Effector memory CD8-positive, alpha-beta T cell (primary cell): ENCODE measurements around the gene HBS1L.

Experiments
- ATAC-seq: fragments of 150-1000 bp; cut with Tn5 transposase; replicated peaks from 2 replicates; pipeline ENCODE4 v1.10.0; 2021; ENCODE audit warnings: mild to moderate bottlenecking, moderate library complexity
- DNase-seq, 3 experiments: peaks; one replicate each; pipeline ENCODE4 v3.0.0; 2021
- H3K27ac Mint-ChIP-seq, 2 donors: one replicate each; pipeline ENCODE4 v1.8.0; 2022; ENCODE audit warnings: mild to moderate bottlenecking in 2 of 2, mixed read lengths in 2 of 2, moderate library complexity in 2 of 2
- H3K27me3 Mint-ChIP-seq, 2 donors: one replicate each; pipeline ENCODE4 v1.8.0; 2022; ENCODE audit warnings: mixed read lengths in 2 of 2
- H3K36me3 Mint-ChIP-seq: one replicate; pipeline ENCODE4 v1.8.0; 2022; ENCODE audit warnings: mild to moderate bottlenecking, moderate library complexity, mixed read lengths; ENCODE audit not compliant: insufficient read depth
- H3K4me1 Mint-ChIP-seq, 2 donors: one replicate each; pipeline ENCODE4 v1.8.0; 2022; ENCODE audit warnings: low read depth in 2 of 2, mixed read lengths in 2 of 2
- H3K4me3 Mint-ChIP-seq, 2 donors: one replicate each; pipeline ENCODE4 v1.8.0; 2022; ENCODE audit warnings: mild to moderate bottlenecking in 2 of 2, mixed read lengths in 2 of 2, moderate library complexity in 2 of 2
- H3K9me3 Mint-ChIP-seq, 2 donors: one replicate each; pipeline ENCODE4 v1.8.0; 2022; ENCODE audit warnings: mixed read lengths in 2 of 2
- total RNA-seq, 9 experiments: gene quantifications; one replicate each; lab custom pipeline; 2026; lab: John Stamatoyannopoulos, UW

HBS1L gene
- 71.1 to 117 (median 96.9) reads per million in 9 experiments for total RNA-seq

DNA sequence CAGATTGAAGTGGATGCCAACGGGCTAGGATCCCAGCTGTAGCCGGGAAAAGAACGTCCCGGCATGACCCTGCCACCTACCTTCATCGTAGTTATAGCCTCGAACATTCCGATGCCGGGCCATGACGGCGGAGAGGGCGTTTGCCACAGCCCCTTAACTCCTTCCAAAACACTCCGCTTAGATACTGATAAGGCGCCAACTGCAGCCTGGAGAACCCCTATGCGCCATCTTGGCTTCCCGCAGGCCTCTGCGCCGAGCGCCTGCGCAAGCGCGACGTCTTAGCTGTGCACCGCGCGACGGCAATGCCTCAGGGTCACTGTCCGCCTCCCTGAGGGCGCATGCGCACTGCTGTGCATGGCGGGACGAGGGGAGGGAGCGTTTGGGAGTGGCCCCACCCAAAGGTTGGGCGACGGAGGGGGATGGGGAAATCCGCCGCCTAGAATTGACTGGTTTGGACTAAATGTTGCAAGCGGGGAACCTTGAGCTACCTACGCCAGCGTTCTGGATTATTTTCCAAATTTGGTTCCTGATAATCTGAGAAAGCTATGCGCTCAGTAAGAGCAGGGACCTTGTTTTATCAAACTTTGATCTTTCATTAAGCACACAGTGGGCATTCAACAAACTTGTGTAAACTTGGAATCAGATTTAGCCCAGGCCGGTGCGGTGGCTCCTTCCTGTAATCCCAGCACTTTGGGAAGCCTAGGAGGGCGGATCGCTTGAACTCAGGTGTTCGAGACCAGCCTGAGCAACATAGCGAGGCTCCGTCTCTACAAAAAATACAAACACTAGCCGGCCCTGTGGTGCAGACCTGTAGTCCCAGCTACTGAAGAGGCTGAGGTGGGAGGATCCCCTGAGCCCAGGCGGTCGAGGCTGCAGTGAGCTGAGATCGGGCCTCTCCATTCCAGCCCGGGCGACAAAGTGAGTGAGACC lies at the start of gene HBS1L:
Gene HBS1L (minus strand): TSS at position 254 of the 930 bp plus-strand sequence. CDS start 131 bp downstream, at position 123.
- peaks cover 0 to 13% of the 10 kb centered on the region in 2 donors for H3K27me3 Mint-ChIP-seq
- H3K4me3 Mint-ChIP-seq, result peak within 1 kb of the TSS; percentile 94 to 99
- no peaks in the 10 kb centered on the region for H3K9me3 Mint-ChIP-seq
- peaks cover 17 to 37% of the 10 kb centered on the region in 2 donors for H3K4me1 Mint-ChIP-seq
- peak within 1 kb of the TSS; percentile 97 to 99 for H3K27ac Mint-ChIP-seq
- DNase-seq (peak; percentile 91 to 93 (median 92)), ATAC-seq (peak; percentile 97)
- H3K36me3 Mint-ChIP-seq, result peaks cover 8% of the 10 kb centered on the region

DNA sequence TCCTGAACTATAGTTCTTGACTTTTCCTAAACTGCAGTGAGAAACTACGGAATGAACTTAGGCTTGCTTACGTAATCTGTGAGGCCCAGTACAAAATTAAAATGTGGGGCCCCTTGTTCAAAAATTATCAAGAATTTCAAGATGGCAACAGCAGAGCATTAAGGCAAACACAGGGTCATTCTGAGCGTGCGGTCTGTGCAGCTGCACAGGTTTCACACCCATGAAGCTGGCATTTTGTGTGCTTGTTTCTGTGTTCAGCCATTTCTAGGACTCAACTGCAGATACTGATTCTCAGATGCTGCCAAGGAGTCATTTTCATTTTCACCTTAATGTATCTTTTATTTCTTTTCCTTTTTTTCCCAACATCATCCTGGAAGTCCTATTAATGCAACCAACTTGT lies 49.6 kb upstream of the HBS1L start:
- Mint-ChIP-seq H3K36me3 (peaks cover 5% of the 10 kb centered on the region), H3K9me3 (no peaks in the 10 kb centered on the region), H3K27me3 (no peaks in the 10 kb centered on the region), H3K4me3 (no peak overlapping the region), H3K27ac (peak overlapping the region in 1 of 2 donors; percentile 71), H3K4me1 (peaks cover 5 to 25% of the 10 kb centered on the region in 2 donors)
- no peak for ATAC-seq
- DNase-seq, result no peak

GRCh38 chr6:135102191-135102590 lies 47.6 kb upstream of the HBS1L start:
- Mint-ChIP-seq H3K4me3 (no peak overlapping the region), H3K4me1 (peaks cover 5 to 25% of the 10 kb centered on the region in 2 donors), H3K36me3 (peaks cover 5% of the 10 kb centered on the region), H3K27ac (peak overlapping the region in 1 of 2 donors; percentile 67), H3K9me3 (no peaks in the 10 kb centered on the region), H3K27me3 (no peaks in the 10 kb centered on the region)
- ATAC-seq (no peak), DNase-seq (no peak)

DNA sequence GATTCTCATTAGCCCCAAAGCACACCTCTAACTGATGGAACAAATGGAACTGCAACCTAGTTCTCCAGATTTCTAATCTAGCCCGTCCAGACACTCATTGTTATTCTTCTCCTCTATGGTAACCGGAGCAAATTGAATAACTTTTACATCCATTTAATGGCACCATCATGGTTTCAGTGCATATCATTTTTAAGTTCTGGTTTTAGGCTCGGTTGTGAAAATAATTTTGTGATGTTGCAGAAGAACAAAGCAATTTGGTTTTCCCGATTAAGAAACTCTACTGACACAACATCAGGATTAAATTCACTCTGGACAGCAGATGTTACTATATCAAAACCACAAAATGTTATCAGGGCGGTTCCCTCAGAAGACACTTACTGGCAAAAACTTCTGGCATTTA lies 42.5 kb upstream of the HBS1L start:
- H3K27me3 Mint-ChIP-seq, result no peaks in the 10 kb centered on the region
- no peak for DNase-seq
- no peak overlapping the region for H3K27ac Mint-ChIP-seq
- H3K9me3 Mint-ChIP-seq, result no peaks in the 10 kb centered on the region
- H3K36me3 Mint-ChIP-seq, result peaks cover 4% of the 10 kb centered on the region
- H3K4me3 Mint-ChIP-seq, result no peak overlapping the region
- H3K4me1 Mint-ChIP-seq, result peaks cover 0 to 15% of the 10 kb centered on the region in 2 donors
- no peak for ATAC-seq

DNA sequence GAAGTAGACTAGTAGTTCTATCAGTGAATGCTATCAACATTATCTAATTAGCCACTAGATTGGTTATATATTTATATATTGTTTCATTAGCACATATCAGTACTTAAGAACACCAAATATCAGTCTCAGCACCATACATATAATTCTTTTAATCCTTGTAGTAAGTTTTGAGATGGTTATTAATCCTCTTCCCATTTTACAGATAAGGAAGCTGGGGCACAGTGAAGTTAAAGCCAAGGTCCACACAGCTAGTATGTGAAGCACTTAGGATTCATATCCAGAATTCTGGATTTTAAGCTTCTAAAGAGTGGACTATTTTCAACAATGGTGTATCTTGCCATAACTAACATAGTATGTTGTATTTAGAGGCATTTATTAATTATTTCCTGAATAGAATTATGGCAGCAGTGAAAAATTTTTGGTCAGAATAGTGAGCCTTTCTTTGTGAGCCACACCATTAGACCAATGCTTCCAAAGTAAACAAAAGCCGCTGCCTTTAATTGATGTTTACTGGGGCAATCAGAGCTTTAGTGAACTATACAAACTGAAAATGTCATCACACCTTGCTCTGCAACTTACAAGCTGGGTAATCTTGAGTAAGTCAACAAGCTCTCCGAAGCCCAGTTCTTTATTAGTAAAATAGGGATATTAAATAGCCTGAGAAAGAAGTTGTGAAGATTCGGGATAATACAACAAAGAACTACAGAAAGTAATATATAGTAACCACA lies 41.9 kb upstream of the HBS1L start:
- Mint-ChIP-seq H3K27me3 (no peaks in the 10 kb centered on the region), H3K4me1 (peaks cover 0 to 15% of the 10 kb centered on the region in 2 donors), H3K36me3 (peaks cover 4% of the 10 kb centered on the region), H3K27ac (no peak overlapping the region), H3K9me3 (no peaks in the 10 kb centered on the region), H3K4me3 (no peak overlapping the region)
- no peak for ATAC-seq
- no peak for DNase-seq

- H3K27ac Mint-ChIP-seq, result no peak overlapping the region
- no peaks in the 10 kb centered on the region for H3K9me3 Mint-ChIP-seq
- H3K4me3 Mint-ChIP-seq, result no peak overlapping the region
- H3K36me3 Mint-ChIP-seq, result peaks cover 4% of the 10 kb centered on the region
- ATAC-seq, result no peak
- DNase-seq, result no peak
- no peaks in the 10 kb centered on the region for H3K27me3 Mint-ChIP-seq
- peaks cover 0 to 11% of the 10 kb centered on the region in 2 donors for H3K4me1 Mint-ChIP-seq
Measured at GRCh38 chr6:135095716-135096115, 41.1 kb upstream of the HBS1L start.

DNA sequence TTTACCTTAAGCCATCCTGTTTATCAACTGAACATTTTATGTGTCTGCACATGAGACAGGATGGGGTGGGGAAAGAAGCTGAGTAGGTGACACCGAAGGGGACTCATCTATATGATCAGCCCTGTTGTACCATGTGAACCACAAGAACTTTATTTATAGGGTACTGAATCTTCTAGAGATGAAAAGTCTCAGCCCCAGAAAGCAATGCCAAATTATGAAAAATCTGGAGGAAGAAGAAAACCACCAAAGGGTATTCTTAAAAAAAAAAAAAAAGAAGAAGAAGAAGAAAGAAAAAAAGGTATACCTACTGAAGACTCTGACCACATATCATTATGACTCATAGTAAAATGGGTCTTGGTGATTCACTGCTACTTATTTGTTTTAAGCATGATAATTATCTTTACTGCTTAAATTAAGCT lies 39.8 kb upstream of the HBS1L start:
- peak in 1 of 3 experiments; percentile 9 for DNase-seq
- peaks cover 0 to 11% of the 10 kb centered on the region in 2 donors for H3K4me1 Mint-ChIP-seq

DNA sequence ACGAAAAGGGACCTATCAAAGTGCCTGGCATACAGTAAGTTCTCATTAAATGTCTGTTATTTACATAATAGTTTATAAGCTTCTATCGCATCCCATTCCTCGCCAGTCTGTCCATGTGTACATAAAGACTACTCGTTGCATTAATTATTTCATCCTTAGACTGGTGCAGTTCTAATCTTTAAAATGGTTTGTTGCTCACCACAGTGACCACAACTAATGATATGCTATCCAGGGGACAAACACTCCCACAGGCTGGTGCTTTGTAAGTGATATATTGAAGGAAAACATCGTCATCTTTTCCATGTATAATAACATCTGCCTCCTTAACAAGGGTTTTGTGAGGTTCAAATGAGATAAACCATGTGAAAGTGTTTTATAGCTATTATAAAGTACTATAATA lies 39.0 kb upstream of the HBS1L start:
- DNase-seq (no peak), ATAC-seq (no peak)
- H3K9me3 Mint-ChIP-seq, result no peaks in the 10 kb centered on the region
- H3K27me3 Mint-ChIP-seq, result no peaks in the 10 kb centered on the region
- H3K4me3 Mint-ChIP-seq, result no peak overlapping the region
- no peak overlapping the region for H3K27ac Mint-ChIP-seq
- H3K36me3 Mint-ChIP-seq, result peaks cover 7% of the 10 kb centered on the region
- H3K4me1 Mint-ChIP-seq, result peaks cover 0 to 17% of the 10 kb centered on the region in 2 donors

More for the DNA sequence above, 39.8 kb upstream of the HBS1L start:
- Mint-ChIP-seq H3K36me3 (peaks cover 4% of the 10 kb centered on the region), H3K27ac (peak overlapping the region; percentile 22 to 75), H3K27me3 (no peaks in the 10 kb centered on the region), H3K4me3 (peak overlapping the region; percentile 8 to 24), H3K9me3 (no peaks in the 10 kb centered on the region)
- ATAC-seq, result peak; percentile 86

DNA sequence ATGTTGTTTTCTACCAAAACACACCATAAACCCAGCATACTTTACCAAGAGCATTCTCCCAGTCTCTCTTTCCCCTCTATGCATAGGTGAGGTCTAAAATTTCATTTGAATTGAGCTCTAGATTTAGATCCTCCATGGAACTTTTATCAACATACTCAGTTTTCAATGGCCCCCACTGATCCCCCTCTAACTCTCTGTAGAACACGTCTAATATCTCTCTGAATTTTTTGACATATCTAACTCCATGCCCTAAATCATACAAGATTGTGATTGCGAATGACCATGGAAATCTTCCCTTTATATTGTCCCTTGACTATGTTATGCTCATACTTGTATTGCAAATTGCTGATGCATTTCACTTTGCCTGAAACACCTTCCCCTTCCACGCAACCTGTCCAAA lies 38.1 kb upstream of the HBS1L start:
- no peak for ATAC-seq
- peaks cover 8 to 22% of the 10 kb centered on the region in 2 donors for H3K4me1 Mint-ChIP-seq
- H3K27me3 Mint-ChIP-seq, result no peaks in the 10 kb centered on the region
- peaks cover 13% of the 10 kb centered on the region for H3K36me3 Mint-ChIP-seq
- H3K9me3 Mint-ChIP-seq, result no peaks in the 10 kb centered on the region
- no peak overlapping the region for H3K27ac Mint-ChIP-seq
- no peak overlapping the region for H3K4me3 Mint-ChIP-seq
- DNase-seq, result no peak

- DNase-seq (no peak), ATAC-seq (no peak)
- H3K27me3 Mint-ChIP-seq, result no peaks in the 10 kb centered on the region
- H3K9me3 Mint-ChIP-seq, result no peaks in the 10 kb centered on the region
- no peak overlapping the region for H3K4me3 Mint-ChIP-seq
- H3K36me3 Mint-ChIP-seq, result peaks cover 13% of the 10 kb centered on the region
- no peak overlapping the region for H3K27ac Mint-ChIP-seq
- peaks cover 21 to 42% of the 10 kb centered on the region in 2 donors for H3K4me1 Mint-ChIP-seq
Measured at GRCh38 chr6:135090819-135091218, 36.2 kb upstream of the HBS1L start.

DNA sequence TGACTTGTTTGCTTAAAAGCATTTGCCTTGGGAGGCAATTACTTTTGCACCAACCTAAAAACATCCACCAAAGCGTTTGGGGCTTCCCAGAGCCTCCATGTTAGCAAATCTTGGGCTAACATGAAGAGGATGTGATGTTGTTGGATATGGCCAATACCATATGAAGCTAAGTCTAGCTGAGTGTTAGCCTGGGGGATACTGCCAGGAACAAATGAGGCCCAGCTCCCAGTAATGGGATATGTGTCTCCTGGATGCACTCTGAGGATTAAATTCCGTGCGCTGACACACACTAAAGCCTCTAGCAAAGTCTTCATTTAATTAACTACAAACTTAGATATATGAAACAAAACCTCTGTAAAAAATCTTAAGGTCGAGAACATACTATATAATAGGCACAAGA lies 35.3 kb upstream of the HBS1L start:
- H3K4me3 Mint-ChIP-seq, result no peak overlapping the region

DNA sequence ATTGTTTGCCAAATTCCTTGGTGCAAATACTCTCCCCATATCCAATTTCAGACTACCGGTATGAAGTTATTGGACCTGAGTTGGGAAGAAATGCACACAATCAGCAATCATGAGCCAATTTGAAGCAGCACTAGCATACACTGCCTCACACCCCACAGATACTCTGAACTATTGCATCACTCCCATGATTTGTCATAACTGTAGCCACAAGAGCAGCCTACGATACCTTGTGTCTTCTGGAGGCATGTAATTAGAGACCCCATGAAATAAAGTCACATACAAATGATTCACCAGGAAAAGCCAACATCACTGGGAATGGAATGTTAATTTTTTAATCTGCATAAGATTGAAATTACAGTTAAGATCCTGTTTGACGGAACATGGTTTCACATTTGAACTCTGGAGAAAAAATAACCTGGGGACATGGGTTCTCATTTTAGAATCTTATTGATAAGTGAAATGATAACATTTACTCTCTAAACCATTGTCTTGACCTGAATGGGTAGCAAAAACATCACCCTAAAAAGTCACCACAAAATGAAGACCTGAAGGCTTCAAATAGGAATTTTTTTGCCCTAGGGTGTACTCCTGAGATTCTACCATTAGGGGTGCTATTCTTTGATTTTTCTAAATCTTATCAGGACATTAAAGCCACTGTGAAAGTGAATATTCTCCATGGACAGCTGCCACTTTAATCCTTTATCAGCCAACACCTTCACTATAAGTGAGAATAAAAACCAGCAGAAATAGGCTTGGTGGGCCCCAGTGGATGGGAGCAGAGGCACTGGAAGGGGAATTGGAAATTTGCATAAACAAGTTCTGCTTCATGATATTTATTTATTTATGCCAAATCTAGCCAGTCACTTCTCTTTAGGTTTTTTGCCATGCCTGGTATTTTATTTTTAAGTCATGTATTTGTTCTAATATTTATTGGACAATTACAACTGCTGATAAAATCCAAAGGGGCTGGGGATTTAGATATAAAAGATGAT lies 34.5 kb upstream of the HBS1L start:
- DNase-seq, result peak in 1 of 3 experiments; percentile 19
- peak; percentile 77 for ATAC-seq
- no peaks in the 10 kb centered on the region for H3K27me3 Mint-ChIP-seq
- peak overlapping the region; percentile 47 to 56 for H3K27ac Mint-ChIP-seq
- H3K4me3 Mint-ChIP-seq, result peak overlapping the region; percentile 57 to 78
- peaks cover 9% of the 10 kb centered on the region for H3K36me3 Mint-ChIP-seq
- H3K4me1 Mint-ChIP-seq, result peaks cover 22 to 35% of the 10 kb centered on the region in 2 donors
- H3K9me3 Mint-ChIP-seq, result no peaks in the 10 kb centered on the region

More for the DNA sequence above, 35.3 kb upstream of the HBS1L start:
- Mint-ChIP-seq H3K27ac (no peak overlapping the region), H3K9me3 (no peaks in the 10 kb centered on the region), H3K4me1 (peaks cover 22 to 43% of the 10 kb centered on the region in 2 donors), H3K27me3 (no peaks in the 10 kb centered on the region), H3K36me3 (peaks cover 13% of the 10 kb centered on the region)
- ATAC-seq, result no peak
- DNase-seq, result no peak
